Measurements from ENCODE around the gene CASP2. TPM values are rescaled to one million over a fixed set of nuclear protein-coding genes. Genes with fewer than 3 reads are reported as not detected.

The CASP2 gene
- total RNA-seq, 1 experiment from 2014 or later: 62.0 TPM

- POLR2A ChIA-PET: no interaction called here
- Histone ChIP-seq H3K9me3 (no peaks in the 10 kb centered on the region), H3K4me3 (ENCODE audit: low read depth, low read length) (no peak overlapping the region), H3K4me1 (peaks cover 14% of the 10 kb centered on the region), H3K36me3 (ENCODE audit: control insufficient read depth, insufficient read depth, low read length) (no peaks in the 10 kb centered on the region; the same call in 1 of the 2 replicates), H3K27me3 (replicated peaks; ENCODE audit: control insufficient read depth, insufficient read depth, low read length) (no peaks in the 10 kb centered on the region)
- BruUV-seq (replicated peaks): no TSS peak
- Mint-ChIP-seq H3K27me3 (ENCODE audit: insufficient read depth, unreplicated experiment) (no peaks in the 10 kb centered on the region), H3K4me3 (ENCODE audit: unreplicated experiment) (no peak overlapping the region), H3K27ac (ENCODE audit: unreplicated experiment) (no peak overlapping the region), H3K4me1 (ENCODE audit: low read depth, unreplicated experiment) (peaks cover 22% of the 10 kb centered on the region), H3K9me3 (ENCODE audit: unreplicated experiment) (no peaks in the 10 kb centered on the region), H3K36me3 (ENCODE audit: insufficient read depth, unreplicated experiment) (no peaks in the 10 kb centered on the region)
- TF ChIP-seq CTCF (IDR thresholded peaks at IDR 0.05; ENCODE audit: insufficient read depth in 1 of 2, low read depth in 1 of 2, low read length in 1 of 2, severe bottlenecking in 1 of 2, unreplicated experiment in 1 of 2): no peak
- CTCF ChIA-PET: no interaction called here
- DNase-seq: no peak
- intact Hi-C loops (cut with micrococcal nuclease; ENCODE audit: unreplicated experiment): loop anchor here (1.0 kb wide), 1 partner anchor 53 kb away; no protein-coding TSS in a partner anchor
Measured at GRCh38 chr7:143320620-143321019, 32.5 kb downstream of the CASP2 start.

- no peaks in the 10 kb centered on the region for H3K9me3 ChIP-seq
- BruUV-seq (replicated peaks): no TSS peak
- ChIA-PET CTCF (interaction anchor here (1.3 kb wide), 1 partner anchor 59 kb away, joined by 4 read pairs; no protein-coding TSS in a partner anchor), POLR2A (interaction anchor here (0.7 kb wide), 1 partner anchor 48 kb away, joined by 3 read pairs; no protein-coding TSS in a partner anchor)
- Mint-ChIP-seq H3K36me3 (ENCODE audit: insufficient read depth, unreplicated experiment) (no peaks in the 10 kb centered on the region), H3K4me1 (ENCODE audit: low read depth, unreplicated experiment) (peaks cover 16% of the 10 kb centered on the region), H3K27ac (ENCODE audit: unreplicated experiment) (no peak overlapping the region), H3K9me3 (ENCODE audit: unreplicated experiment) (no peaks in the 10 kb centered on the region), H3K4me3 (ENCODE audit: unreplicated experiment) (no peak overlapping the region), H3K27me3 (ENCODE audit: insufficient read depth, unreplicated experiment) (no peaks in the 10 kb centered on the region)
- DNase-seq: no peak
- no peak for TF ChIP-seq CTCF (IDR thresholded peaks at IDR 0.05; ENCODE audit: insufficient read depth in 1 of 2, low read depth in 1 of 2, low read length in 1 of 2, severe bottlenecking in 1 of 2, unreplicated experiment in 1 of 2)
- H3K4me1 ChIP-seq: peaks cover 13% of the 10 kb centered on the region
- no peak overlapping the region for H3K4me3 ChIP-seq (ENCODE audit: low read depth, low read length)
- no peaks in the 10 kb centered on the region; the same call in 1 of the 2 replicates for H3K36me3 ChIP-seq (ENCODE audit: control insufficient read depth, insufficient read depth, low read length)
- intact Hi-C loops (cut with micrococcal nuclease; ENCODE audit: unreplicated experiment): loop anchor here (1.0 kb wide), 1 partner anchor 52 kb away; no protein-coding TSS in a partner anchor
- no peaks in the 10 kb centered on the region for H3K27me3 ChIP-seq (replicated peaks; ENCODE audit: control insufficient read depth, insufficient read depth, low read length)
Measured at GRCh38 chr7:143321242-143321641, 33.1 kb downstream of the CASP2 start.

GRCh38 chr7:143321734-143322133 is 33.6 kb downstream of the CASP2 start:
- H3K9me3 Mint-ChIP-seq (ENCODE audit: unreplicated experiment): no peaks in the 10 kb centered on the region
- CTCF ChIA-PET: interaction anchor here (1.3 kb wide), 1 partner anchor 59 kb away, joined by 4 read pairs; no protein-coding TSS in a partner anchor
- TF ChIP-seq CTCF (IDR thresholded peaks at IDR 0.05; ENCODE audit: insufficient read depth in 1 of 2, low read depth in 1 of 2, low read length in 1 of 2, severe bottlenecking in 1 of 2, unreplicated experiment in 1 of 2): no peak
- no peaks in the 10 kb centered on the region for H3K36me3 Mint-ChIP-seq (ENCODE audit: insufficient read depth, unreplicated experiment)
- Histone ChIP-seq H3K36me3 (ENCODE audit: control insufficient read depth, insufficient read depth, low read length) (no peaks in the 10 kb centered on the region; the same call in 1 of the 2 replicates), H3K9me3 (no peaks in the 10 kb centered on the region), H3K27me3 (replicated peaks; ENCODE audit: control insufficient read depth, insufficient read depth, low read length) (no peaks in the 10 kb centered on the region), H3K4me3 (ENCODE audit: low read depth, low read length) (no peak overlapping the region), H3K4me1 (peaks cover 8% of the 10 kb centered on the region)
- intact Hi-C loops (cut with micrococcal nuclease; ENCODE audit: unreplicated experiment): loop anchor here (1.0 kb wide), 1 partner anchor 52 kb away; no protein-coding TSS in a partner anchor
- no peaks in the 10 kb centered on the region for H3K27me3 Mint-ChIP-seq (ENCODE audit: insufficient read depth, unreplicated experiment)
- H3K4me1 Mint-ChIP-seq (ENCODE audit: low read depth, unreplicated experiment): peaks cover 13% of the 10 kb centered on the region
- BruUV-seq (replicated peaks): no TSS peak
- POLR2A ChIA-PET: interaction anchor here (0.7 kb wide), 1 partner anchor 47 kb away, joined by 3 read pairs; no protein-coding TSS in a partner anchor
- no peak overlapping the region for H3K27ac Mint-ChIP-seq (ENCODE audit: unreplicated experiment)
- no peak overlapping the region for H3K4me3 Mint-ChIP-seq (ENCODE audit: unreplicated experiment)
- DNase-seq: peak in 1 of 2 experiments; percentile 13

Data from Caco-2 (cell line).